Measurements from ENCODE around the gene ESRP2.
A peak's percentile ranks its signal among the peaks of the same experiment; 100 is the strongest.

Gene ESRP2

GRCh38 chr16:68235108-68235886 lies 630 bp downstream of the ESRP2 start (continued):
- no peak for TF ChIP-seq GLI2 (tag by site-specific recombination; IDR thresholded peaks at IDR 0.05; ENCODE audit: borderline replicate concordance, low read depth)
- TF ChIP-seq ZNF266 (tag by site-specific recombination; IDR thresholded peaks at IDR 0.05; ENCODE audit: low read depth): no peak
- no peak for TF ChIP-seq GLIS1 (tag by site-specific recombination; IDR thresholded peaks at IDR 0.05)
- no peak for TF ChIP-seq ZNF791 (tag by site-specific recombination; IDR thresholded peaks at IDR 0.05)
- no peak for TF ChIP-seq ZNF521 (tag by site-specific recombination; IDR thresholded peaks at IDR 0.05)
- no peak for TF ChIP-seq ZNF362 (tag by site-specific recombination; IDR thresholded peaks at IDR 0.05)
- TF ChIP-seq ZNF692 (tag by site-specific recombination; IDR thresholded peaks at IDR 0.05): no peak
- peak; percentile 8; the same call in 1 of the 2 replicates for TF ChIP-seq SP2 (tag by site-specific recombination; IDR thresholded peaks at IDR 0.05)
- no peak for TF ChIP-seq ZBTB6 (tag by site-specific recombination; IDR thresholded peaks at IDR 0.05)
- TF ChIP-seq ZFHX2 (tag by site-specific recombination; conservative IDR thresholded peaks at IDR 0.05): peak; percentile 71
- TF ChIP-seq ZNF629 (tag by site-specific recombination; IDR thresholded peaks at IDR 0.05): no peak
- no peak for TF ChIP-seq ZNF112 (tag by site-specific recombination; IDR thresholded peaks at IDR 0.05)
- TF ChIP-seq ZBTB7A (tag by site-specific recombination; IDR thresholded peaks at IDR 0.05; ENCODE audit: low read depth): 0 out of 2 replicates have a peak, but pooled peaks have one; percentile 23
- TF ChIP-seq PRDM10 (tag by site-specific recombination; IDR thresholded peaks at IDR 0.05): no peak
- no peak for TF ChIP-seq FEZF1 (tag by site-specific recombination; IDR thresholded peaks at IDR 0.05)
- no peak for TF ChIP-seq ZBTB8A (tag by site-specific recombination; IDR thresholded peaks at IDR 0.05)
- TF ChIP-seq ZNF530 (tag by site-specific recombination; IDR thresholded peaks at IDR 0.05; ENCODE audit: low read depth): no peak
- no peak for TF ChIP-seq ZNF621 (tag by site-specific recombination; IDR thresholded peaks at IDR 0.05)
- TF ChIP-seq ZNF610 (tag by site-specific recombination; IDR thresholded peaks at IDR 0.05; ENCODE audit: borderline replicate concordance): no peak
- no peak for TF ChIP-seq ZFP37 (tag by site-specific recombination; IDR thresholded peaks at IDR 0.05)
- no peak; the same call in 1 of the 2 replicates for TF ChIP-seq SCRT1 (tag by site-specific recombination; IDR thresholded peaks at IDR 0.05; ENCODE audit: borderline replicate concordance)
- no peak for TF ChIP-seq ZNF391 (tag by site-specific recombination; IDR thresholded peaks at IDR 0.05; ENCODE audit: borderline replicate concordance, low read depth)
- no peak for TF ChIP-seq ZNF501 (tag by site-specific recombination; IDR thresholded peaks at IDR 0.05)
- no peak for TF ChIP-seq GLI4 (tag by site-specific recombination; IDR thresholded peaks at IDR 0.05)
- TF ChIP-seq ZIC2 (tag by site-specific recombination; IDR thresholded peaks at IDR 0.05): no peak
- TF ChIP-seq ZNF433 (tag by site-specific recombination; IDR thresholded peaks at IDR 0.05; ENCODE audit: low read depth): no peak
- TF ChIP-seq ATF2 (tag by site-specific recombination; IDR thresholded peaks at IDR 0.05; ENCODE audit: low read depth): no peak
- TF ChIP-seq ZNF292 (tag by site-specific recombination; IDR thresholded peaks at IDR 0.05; ENCODE audit: borderline replicate concordance, low read depth): no peak
- TF ChIP-seq ZNF585B (tag by site-specific recombination; IDR thresholded peaks at IDR 0.05): no peak
- no peak for TF ChIP-seq TRIM28 (IDR thresholded peaks at IDR 0.05; ENCODE audit: borderline replicate concordance, low read length)
- peak; percentile 24; the same call in 1 of the 2 replicates for TF ChIP-seq KLF8 (tag by site-specific recombination; IDR thresholded peaks at IDR 0.05)
- TF ChIP-seq ZNF555 (tag by site-specific recombination; conservative IDR thresholded peaks at IDR 0.05): no peak
- TF ChIP-seq ZNF830 (tag by site-specific recombination; IDR thresholded peaks at IDR 0.05; ENCODE audit: low read depth): no peak

Measured in HEK293 (cell line).